NCI-H146 (cell line): ENCODE data around the gene TOMM6.
A peak's percentile ranks its signal among the peaks of the same experiment; 100 is the strongest.

Experiments used
- DNase-seq: peaks from one replicate; lab custom pipeline; 2025; lab: John Stamatoyannopoulos, UW

Gene TOMM6

DNA sequence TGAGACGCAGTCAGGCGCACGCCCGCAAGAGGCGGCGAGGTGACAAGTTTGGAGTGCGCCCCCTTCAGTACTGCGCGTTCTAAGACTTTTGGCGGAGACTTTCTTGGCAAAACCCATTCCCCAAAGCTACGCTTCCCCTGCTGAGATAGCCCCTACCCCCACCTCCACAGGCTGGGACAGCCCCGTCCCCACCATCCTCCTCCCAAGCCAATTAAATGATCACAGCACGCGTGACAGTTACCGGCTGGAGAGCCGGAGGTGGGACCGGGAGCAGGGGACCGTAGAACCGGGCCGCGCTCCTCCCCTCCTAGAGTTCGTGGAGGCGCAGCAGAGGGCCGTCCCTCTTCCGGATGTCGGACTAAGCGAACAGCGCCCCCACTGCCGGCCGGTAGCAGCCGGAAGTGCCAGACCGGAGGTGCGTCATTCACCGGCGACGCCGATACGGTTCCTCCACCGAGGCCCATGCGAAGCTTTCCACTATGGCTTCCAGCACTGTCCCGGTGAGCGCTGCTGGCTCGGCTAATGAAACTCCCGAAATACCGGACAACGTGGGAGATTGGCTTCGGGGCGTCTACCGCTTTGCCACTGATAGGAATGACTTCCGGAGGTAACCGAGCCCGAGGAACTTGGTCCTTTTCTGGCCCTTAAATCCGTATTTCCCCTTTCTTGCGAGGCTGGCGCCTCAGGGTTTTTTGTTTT, at the start of gene TOMM6:
TSS of gene TOMM6 (plus strand) at position 476 of the 699 bp plus-strand sequence. CDS start at position 480, 4 bp downstream.
- DNase-seq: peak; percentile 96

GRCh38 chr6:41739041-41739440, 48.5 kb upstream of the TOMM6 start:
- no peak for DNase-seq

DNA sequence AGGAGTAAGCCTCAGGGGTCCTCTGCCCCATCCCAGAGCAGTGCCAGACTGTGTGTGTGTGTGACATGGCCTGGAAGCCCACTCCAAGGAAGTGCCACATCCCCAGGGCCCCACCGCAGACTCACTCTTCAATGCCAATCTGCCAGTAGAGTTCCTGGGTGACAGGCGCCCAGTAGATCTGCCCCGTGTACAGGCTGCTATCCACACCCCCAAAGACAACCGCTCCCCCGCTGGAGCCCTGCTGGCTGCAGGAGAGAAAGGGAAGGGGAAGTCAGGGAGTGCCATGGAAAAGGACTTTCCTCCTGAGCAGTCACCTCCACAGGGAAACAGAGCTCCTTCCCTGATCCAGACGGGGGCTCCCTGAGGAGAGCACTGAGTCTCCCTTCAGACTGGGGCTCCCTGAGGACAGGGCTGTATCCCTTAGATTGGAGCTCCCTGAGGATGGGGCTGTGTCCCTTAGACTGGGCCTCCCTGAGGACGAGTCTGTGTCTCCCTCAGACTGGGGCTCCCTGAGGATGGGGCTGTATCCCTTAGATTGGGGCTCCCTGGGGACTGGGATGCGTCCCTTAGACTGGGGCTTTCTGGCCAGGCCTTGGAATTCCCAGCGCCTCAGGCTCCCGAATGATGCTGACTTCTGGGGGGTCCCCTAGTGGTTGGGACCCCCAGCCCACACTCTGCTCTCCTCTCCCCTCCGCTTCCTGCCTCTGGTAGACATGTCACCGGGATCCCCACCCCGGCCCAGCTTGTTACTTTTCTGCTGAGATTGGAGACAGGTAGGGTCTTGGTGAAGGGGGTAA, 46.9 kb upstream of the TOMM6 start:
- DNase-seq: no peak

DNA sequence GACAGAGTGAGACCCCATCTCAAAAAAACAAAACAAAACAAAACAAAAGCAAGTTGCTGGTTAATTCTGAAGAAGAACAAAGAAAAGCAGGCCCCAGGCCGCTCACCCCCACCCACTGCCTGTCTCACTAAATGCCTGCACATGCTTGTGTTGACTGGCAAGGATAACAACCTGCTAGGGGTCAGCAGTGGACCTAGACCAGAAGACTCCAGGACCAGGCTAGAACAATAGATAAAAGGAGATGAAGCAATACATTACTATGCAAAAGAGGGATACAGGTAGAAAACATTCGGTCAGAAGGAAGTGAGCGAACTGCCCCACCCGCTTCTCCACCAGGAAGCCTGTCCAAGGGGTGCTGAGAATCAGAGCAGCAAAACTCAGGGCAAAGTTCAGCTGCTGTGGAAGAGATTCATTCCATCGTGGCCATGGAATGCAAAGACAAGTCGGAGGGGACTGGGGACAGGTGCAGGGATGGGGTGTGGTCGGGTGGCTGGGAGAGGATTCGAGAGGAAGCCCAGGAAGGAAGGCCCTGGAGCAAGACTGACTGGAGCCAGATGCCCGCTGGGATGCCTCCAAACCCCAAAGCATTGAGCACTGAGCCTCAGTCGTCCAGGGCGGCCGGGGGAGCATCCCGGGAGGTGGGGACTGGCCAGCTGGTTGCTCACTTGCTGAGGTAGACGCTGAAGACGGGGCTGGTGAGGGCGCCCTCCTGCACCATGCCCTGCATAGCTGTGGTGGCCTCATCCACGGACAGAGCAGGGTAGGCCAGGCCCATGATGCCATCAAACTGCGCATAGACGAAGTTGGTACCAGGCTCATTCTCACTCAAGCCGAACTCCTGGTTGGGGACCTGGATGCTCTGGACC, 45.6 kb upstream of the TOMM6 start:
- DNase-seq: no peak

- no peak for DNase-seq
These were observed 43.9 kb upstream of the TOMM6 start for GRCh38 chr6:41743406-41744235.

DNA sequence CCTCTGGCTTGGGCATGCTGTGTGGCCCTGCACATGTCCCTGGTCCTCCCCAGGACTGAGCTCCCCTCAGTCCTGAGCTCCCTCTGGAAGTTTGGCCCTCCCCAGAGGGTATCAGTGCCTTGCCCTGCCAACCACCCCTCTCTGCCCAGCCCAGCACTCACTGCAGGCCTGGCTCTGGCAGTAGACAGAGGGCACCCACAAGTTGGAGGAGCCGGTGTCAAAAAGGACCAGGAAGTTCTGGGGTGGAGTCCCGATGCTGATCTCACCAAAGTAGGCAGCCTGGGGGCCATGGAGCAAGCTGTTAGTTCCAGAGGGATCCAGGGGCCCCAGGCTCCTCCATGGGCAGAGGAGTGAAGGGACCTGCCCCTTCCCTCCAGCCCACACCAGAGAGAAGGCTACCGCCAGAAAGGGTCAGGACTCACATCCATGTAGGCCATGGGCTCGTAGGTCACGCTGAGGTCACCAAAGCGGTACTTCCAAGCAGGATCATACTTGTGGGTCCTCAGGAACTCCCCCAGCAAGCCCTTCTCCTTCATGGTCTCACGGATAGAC, 43.2 kb upstream of the TOMM6 start:
- no peak for DNase-seq

GRCh38 chr6:41746107-41746506, 41.4 kb upstream of the TOMM6 start:
- no peak for DNase-seq

DNA sequence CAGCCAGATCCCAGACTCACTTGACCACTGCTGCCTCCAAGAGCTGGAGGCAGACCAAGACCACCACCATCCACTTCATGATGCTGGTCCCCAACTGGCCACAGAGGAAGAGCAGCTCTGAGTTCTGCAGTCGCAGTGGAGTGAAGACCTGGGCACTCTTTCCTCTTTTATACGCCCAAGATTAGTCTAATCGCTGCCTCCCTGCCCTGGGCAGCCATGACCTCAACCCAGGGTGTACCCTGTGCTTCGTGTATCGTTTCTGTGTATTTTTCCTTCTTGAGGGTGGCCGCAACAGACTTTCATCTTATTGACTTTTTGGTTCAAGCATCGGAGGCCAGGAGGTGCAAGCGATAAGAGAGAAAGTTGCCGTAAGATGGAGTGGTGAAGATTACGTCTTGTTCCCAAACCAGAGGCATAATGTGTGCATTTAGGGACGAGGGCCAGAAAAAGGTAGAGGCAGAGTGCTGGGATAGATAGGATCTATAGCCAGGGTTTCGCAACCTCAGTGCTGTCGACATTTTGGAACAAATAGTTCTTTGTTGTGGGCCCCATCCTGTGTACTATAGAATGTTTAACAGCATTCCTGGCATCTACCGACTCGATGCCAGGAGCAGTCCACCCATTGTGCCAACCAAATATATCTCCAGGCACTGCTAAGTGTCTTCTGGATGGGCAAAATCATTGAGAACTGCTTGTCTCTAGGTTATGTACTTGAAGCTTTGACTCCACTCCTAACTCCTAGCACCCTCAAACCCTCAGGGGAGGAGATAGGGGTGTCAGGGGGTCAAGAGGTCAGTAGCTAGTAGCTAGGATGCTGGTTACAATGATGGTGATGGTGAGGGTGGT, 40.0 kb upstream of the TOMM6 start, which contains the start of gene PGC:
TSS of gene PGC (minus strand) at position 142 of the 846 bp plus-strand sequence. CDS start at position 79, 63 bp downstream.
- no peak for DNase-seq

- DNase-seq: no peak
These were observed 39.4 kb upstream of the TOMM6 start for GRCh38 chr6:41748102-41748477.

DNA sequence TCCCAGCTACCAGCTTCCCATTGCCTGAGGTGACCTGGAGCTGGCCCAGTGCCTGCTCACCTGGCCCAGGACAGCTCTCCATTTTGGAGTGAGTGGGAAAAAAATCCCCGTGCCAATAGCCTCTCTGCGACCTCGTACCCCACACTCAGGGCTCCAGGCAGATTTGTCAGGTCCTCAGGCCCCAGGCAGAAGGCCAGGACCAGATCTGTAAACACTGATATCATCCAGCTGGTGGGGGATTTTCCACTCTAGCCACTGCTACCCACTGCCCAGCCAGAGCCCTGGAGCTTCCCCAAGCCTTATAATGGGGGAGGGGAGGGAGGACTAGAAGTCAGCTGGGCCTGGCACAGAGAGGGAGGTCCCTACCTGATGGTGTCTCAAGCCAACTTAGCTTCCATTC, 39.0 kb upstream of the TOMM6 start:
- DNase-seq: no peak

- no peak for DNase-seq
These were observed 37.1 kb upstream of the TOMM6 start for GRCh38 chr6:41750374-41750773.

DNA sequence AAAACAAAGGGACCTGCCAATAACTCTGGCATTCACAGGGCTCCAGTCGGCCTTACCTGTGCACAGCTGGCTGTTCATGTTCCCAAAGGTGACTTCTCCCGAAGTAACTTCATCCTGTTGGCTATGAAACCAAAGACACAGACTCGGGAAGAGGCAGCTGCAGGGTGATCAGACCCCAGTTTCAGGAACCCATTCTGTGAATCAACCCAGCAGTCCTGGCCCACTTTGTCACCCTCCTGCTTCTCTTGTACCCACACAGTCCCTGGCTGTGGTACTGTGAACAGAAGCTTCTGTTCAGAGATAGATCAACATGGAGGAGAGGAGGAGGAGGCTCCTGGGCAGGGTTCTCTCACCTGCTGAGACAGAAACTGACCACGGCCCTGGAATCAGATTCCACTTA, 31.6 kb upstream of the TOMM6 start:
- DNase-seq: no peak

GRCh38 chr6:41756354-41756753, 31.1 kb upstream of the TOMM6 start:
- no peak for DNase-seq

- no peak for DNase-seq
These were observed 30.2 kb upstream of the TOMM6 start for GRCh38 chr6:41757271-41757670.

DNA sequence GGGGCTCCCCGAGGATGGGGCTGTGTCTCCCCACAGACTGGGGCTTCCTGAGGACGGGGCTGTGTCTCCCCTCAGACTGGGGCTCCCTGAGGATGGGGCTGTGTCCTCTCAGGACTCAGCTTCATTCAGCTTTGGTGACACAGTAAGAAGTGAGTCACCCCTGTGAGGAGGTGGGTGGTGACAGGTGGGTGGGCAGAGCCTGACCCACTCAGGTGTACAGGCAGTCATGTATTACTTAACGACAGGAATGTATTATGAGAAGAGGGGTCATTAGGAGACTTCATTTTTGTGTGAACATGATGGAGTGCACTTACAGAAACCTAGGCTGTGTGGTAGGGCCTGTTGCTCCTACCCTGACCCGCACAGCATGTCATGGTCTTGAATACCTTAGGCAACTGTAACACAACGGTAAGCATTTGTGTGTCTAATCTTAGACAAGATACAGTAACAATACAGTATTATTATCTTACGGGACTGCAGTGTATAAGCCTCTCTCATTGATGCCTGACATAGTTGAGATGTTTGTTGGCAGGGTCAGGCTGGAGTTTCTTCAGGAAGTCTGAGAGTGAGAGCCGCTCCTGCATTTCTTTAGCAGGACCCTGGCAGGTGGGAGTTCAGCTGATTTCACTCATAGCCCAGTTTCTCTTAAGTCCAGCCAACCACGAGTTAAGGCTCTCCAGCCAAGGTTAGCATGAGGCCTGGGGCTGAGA, 29.4 kb upstream of the TOMM6 start:
- no peak for DNase-seq

DNA sequence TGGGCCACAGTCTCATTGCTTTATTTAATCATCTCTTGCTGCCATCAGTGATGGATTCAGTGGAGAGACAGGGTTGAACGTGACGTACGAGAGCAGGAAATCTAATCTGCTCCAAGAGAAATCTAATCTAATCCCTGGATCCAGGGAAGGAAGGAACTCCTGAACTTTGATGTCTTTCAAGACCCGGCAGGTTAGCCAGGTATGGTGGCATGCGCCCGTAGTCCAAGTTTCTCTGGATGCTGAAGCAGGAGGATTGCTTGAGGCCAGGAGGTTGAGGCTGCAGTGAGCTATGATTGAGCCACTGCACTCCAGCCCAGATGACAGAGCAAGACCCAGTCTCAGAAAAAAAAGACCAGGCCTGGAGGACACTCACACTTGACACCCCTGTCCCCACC, 28.9 kb upstream of the TOMM6 start:
- no peak for DNase-seq

DNA sequence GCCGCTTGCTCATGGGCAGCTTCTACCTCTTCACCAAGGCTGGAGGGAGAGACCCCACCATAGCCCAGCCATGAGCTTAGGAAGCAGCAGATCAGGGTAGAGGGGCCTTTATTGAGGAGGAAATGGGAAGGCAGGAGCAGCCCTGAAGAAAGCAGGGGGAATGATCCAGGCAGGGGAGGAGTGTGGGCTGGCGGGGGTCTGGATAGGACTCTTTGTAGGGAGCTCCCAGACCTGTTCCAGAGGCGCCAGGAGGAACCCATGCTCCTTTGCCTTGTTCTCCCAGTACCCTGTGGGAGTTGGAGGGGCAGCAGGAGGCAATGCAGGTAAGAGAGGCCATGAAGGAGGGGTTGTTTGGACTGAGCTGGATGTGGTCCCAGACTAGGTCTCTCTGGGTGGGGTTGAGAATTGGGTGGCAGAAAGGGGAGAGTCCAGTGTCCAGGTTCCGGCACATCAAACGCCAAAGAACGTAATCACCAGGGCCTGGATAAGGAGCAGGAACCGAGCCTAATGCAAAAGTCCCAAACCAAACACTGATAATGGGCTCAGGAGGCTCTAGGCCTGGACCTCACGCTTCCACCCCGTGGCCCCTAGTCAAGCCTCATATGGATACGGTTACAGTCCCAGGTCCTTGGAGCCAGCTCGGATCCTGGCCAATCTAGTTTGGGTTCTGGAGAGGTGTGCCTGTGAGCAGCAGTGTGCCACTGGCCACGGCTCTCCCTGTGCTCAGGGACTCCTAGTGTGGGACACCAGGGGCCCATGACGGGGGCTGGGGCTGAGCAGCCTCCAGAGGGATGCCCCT, 28.2 kb upstream of the TOMM6 start:
- no peak for DNase-seq

GRCh38 chr6:41759905-41760579, 27.5 kb upstream of the TOMM6 start:
- DNase-seq: no peak
